Vagina (tissue), 2 donors: ENCODE data around the gene NEK7.

Experiments
- CTCF ChIP-seq, 3 experiments: fragments of 450-650 bp in 2 of 3; fragments of 200-600 bp in 1 of 3; sonication (generic) in 1 of 3; IDR thresholded peaks; one replicate each; pipeline ENCODE4 v1.5.1; 2017 to 2019; ENCODE audit warnings: antibody characterized with exemption in 3 of 3, mild to moderate bottlenecking in 2 of 3, moderate library complexity in 2 of 3
- POLR2A ChIP-seq, 2 donors: fragments of 450-650 bp; IDR thresholded peaks; one replicate each; pipeline ENCODE4 v1.6.1; 2017; ENCODE audit warnings: antibody characterized with exemption in 2 of 2, mild to moderate bottlenecking in 2 of 2, moderate library complexity in 2 of 2

GRCh38 chr1:198113342-198113750 is 43.5 kb upstream of the NEK7 start:
- TF ChIP-seq CTCF (IDR thresholded peaks at IDR 0.05) (no peak), POLR2A (IDR thresholded peaks at IDR 0.05) (no peak)
